ENCODE measurements around the gene CAMK2G.
"Not testable (repeated sequence)": the region's sequence is repeated elsewhere in the genome, so short reads cannot be mapped to it uniquely, and the experiment has no call there.

The CAMK2G gene

GRCh38 chr10:73838008-73838567 is 36.3 kb downstream of the CAMK2G start:
- no peak for DNase-seq

GRCh38 chr10:73837072-73837471 is 37.3 kb downstream of the CAMK2G start:
- no peak for DNase-seq

GRCh38 chr10:73836427-73836980 is 37.9 kb downstream of the CAMK2G start:
- DNase-seq, result no peak

- DNase-seq, result not testable (repeated sequence)
Measured at GRCh38 chr10:73829090-73829489, 45.3 kb downstream of the CAMK2G start.

GRCh38 chr10:73828161-73828560 is 46.2 kb downstream of the CAMK2G start:
- no peak for DNase-seq

GRCh38 chr10:73827346-73828089 is 46.8 kb downstream of the CAMK2G start:
- no peak for DNase-seq

- DNase-seq, result no peak
Measured at GRCh38 chr10:73824146-73824725, 50.1 kb downstream of the CAMK2G start.

- DNase-seq, result no peak
Measured at GRCh38 chr10:73823391-73823790, 51.0 kb downstream of the CAMK2G start.

- no peak for DNase-seq
Measured at GRCh38 chr10:73819513-73820093, 54.8 kb downstream of the CAMK2G start.

- DNase-seq, result no peak
Measured at GRCh38 chr10:73819081-73819480, 55.3 kb downstream of the CAMK2G start.

- DNase-seq, result no peak
Measured at GRCh38 chr10:73818402-73818801, 56.0 kb downstream of the CAMK2G start.

- no peak for DNase-seq
Measured at GRCh38 chr10:73817826-73818225, 56.5 kb downstream of the CAMK2G start.

GRCh38 chr10:73816917-73817729 is 57.2 kb downstream of the CAMK2G start:
- no peak for DNase-seq

- DNase-seq, result no peak
Measured at GRCh38 chr10:73815719-73816030, 58.7 kb downstream of the CAMK2G start.

- DNase-seq, result no peak
Measured at GRCh38 chr10:73814896-73815718, 59.2 kb downstream of the CAMK2G start.

GRCh38 chr10:73814276-73814895 is 60.0 kb downstream of the CAMK2G start:
- DNase-seq, result no peak

- DNase-seq, result no peak
Measured at GRCh38 chr10:73813333-73813732, 61.0 kb downstream of the CAMK2G start.

- DNase-seq, result no peak
Measured at GRCh38 chr10:73812657-73813056, 61.7 kb downstream of the CAMK2G start.

GRCh38 chr10:73810735-73811465 is 63.5 kb downstream of the CAMK2G start:
- DNase-seq, result peak; percentile 60

- DNase-seq, result no peak
Measured at GRCh38 chr10:73810358-73810734, 64.0 kb downstream of the CAMK2G start.
